Fibroblast of skin of left biceps (primary cell): ENCODE data around the gene OIT3.

Source experiments
- DNase-seq, 2 experiments: peaks; one replicate each; pipeline ENCODE4 v3.0.0-alpha.2; 2013; ENCODE audit warnings: low read depth in 2 of 2

OIT3 gene

GRCh38 chr10:72952642-72953158 lies 59.2 kb downstream of the OIT3 start:
- no peak for DNase-seq

GRCh38 chr10:72953687-72954086 lies 60.1 kb downstream of the OIT3 start:
- no peak for DNase-seq

- no peak for DNase-seq
These were observed 60.7 kb downstream of the OIT3 start for GRCh38 chr10:72954230-72954595.

GRCh38 chr10:72954596-72955554 lies 61.3 kb downstream of the OIT3 start, which contains the start of gene PLA2G12B:
Gene PLA2G12B (minus strand): TSS chr10:72954806. CDS start chr10:72954685, 121 bp downstream.
- no peak for DNase-seq

GRCh38 chr10:72956001-72956400 lies 62.5 kb downstream of the OIT3 start:
- no peak for DNase-seq

- no peak for DNase-seq
These were observed 83.3 kb downstream of the OIT3 start for GRCh38 chr10:72976886-72977285.

- DNase-seq: no peak
These were observed 86.2 kb downstream of the OIT3 start for GRCh38 chr10:72979709-72980108.

GRCh38 chr10:72980348-72980747 lies 86.8 kb downstream of the OIT3 start:
- no peak for DNase-seq

GRCh38 chr10:72981028-72981881 lies 87.7 kb downstream of the OIT3 start:
- DNase-seq: no peak

GRCh38 chr10:72981882-72982529 lies 88.5 kb downstream of the OIT3 start:
- no peak for DNase-seq
